GM19455 (cell line): ENCODE measurements around the gene ITSN1.
"Not testable (repeated sequence)": the region's sequence is repeated elsewhere in the genome, so short reads cannot be mapped to it uniquely, and the experiment has no call there.

ENCODE experiments used
- ATAC-seq: cut with Tn5 transposase; IDR thresholded peaks from one replicate; pipeline ENCODE4 v1.9.1; 2021; ENCODE audit not compliant: unreplicated experiment

ITSN1 gene

DNA sequence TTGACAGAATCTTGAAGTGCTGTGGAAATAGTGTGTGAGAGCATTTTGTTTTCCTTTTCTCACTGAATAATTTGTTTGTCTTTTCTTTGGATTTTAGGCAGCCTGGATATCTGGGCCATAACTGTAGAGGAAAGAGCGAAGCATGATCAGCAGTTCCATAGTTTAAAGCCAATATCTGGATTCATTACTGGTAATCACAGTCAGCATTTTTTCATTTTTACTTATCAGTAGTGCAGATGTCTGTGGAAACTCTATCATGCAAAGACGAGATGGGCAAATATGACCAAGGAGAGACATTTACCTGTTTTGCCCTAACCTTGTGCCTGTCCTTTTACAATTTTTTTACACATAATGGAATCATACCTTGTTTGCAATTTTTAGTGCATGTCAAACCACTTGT lies 78.8 kb downstream of the ITSN1 start:
- ATAC-seq: no peak

DNA sequence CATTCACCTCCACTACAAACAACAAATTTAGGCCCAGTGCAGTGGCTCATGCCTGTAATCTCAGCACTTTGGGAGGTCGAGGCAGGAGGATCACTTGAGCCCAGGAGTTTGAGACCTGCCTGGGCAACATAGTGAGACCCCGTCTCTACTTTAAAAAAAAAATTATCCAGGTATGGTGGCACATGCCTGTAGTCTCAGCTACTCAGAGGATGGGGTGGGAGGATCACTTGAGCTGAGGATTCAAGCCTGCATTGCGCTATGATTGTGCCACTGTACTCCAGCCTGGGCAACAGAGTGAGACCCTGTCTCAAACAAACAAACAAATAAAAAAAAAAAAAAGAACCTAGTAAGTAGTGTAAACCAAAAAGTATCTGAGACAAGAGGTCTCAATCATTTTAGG lies 86.8 kb downstream of the ITSN1 start:
- not testable (repeated sequence) for ATAC-seq

DNA sequence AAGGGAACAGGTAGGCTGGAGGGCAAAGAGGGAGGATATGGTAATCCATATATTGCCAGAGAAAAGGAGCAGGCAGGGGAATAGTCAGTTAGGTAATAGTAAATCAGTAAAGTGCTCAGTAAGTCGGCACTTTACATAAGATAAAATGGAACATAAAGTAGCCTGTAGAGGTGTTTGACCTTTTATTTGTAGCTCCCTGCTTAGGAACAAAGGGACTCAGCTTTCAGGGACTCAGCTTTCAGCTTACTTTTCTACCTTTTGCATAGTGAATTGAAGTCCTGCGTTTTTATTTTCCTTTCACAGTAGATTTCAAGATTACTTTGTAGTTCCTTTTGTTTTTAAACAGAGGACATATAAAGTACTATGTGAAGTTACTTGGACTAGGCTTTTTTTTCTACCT lies 87.3 kb downstream of the ITSN1 start:
- no peak for ATAC-seq

DNA sequence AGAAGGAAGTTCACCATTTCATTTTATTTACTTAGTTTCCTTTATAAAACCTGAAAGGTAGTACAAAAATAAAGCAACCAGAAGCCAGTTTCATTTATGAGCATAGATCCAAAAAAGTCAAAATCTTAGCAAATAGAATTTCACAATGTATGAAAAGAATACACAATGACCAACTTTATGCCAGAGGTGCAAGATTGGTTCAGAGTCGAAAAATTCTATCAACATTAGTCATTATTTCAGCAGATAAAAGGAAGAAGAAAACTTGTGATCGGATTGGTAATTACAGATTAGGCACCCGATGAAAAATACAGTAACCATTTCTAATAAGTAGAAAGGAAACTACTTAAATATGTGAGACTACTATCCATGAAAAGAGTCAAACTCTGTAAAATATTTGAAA lies 89.1 kb downstream of the ITSN1 start:
- ATAC-seq: no peak

DNA sequence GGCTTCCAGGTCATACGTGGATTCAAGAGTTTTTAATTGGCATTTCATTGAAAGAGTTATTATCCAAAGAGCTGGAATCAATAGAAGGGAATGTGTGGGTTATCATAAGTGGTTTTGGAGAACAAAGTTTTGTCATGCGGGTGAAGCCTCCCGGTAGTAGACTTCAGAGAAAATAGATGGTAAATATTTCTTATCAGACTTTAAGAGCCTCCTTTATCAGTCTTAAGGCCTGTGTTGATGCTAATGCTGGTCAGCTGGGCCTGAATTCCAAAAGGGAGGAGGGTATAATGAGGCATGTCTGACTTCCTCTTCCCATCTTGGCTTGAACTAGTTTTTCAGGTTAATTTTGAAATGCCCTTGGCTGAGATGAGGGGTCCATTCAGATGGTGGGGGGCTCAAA lies 89.7 kb downstream of the ITSN1 start:
- ATAC-seq: no peak

DNA sequence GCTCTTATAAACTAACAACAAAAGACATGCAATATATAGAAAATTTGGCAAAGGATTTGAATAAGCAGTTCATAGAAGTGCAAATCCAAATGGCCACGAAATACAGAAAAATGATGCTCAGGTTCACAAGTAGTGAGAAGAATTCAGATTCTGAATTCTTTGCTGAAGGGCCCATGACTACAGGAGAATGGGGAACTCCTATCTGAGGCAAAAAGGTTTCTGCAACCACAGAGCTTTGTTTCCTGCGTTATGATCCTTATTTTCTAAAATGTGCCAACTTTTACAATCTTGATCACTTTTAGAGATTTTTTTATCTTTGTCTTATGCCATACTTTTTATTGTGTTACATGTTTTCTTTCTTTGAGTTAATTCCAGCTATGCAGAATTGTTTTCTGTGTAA lies 91.3 kb downstream of the ITSN1 start:
- no peak for ATAC-seq

DNA sequence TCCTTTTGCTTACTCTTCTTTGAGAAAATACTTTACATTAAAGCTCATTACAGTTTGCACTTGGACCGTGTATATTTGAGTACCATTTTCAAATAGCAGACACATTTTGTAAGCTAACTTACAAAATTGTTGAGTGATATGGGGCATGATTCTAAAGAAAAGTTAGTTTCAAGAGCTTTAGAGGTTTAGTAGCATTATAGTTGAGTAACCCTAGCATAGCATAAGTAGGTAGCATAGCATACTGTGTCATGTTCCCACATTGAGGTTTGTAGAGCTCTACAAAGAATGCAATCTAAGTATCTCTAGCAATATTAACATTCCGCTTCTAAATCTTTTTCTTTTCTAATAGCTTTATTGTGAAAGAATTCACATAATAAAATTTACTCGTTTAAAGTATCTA lies 92.0 kb downstream of the ITSN1 start:
- no peak for ATAC-seq

DNA sequence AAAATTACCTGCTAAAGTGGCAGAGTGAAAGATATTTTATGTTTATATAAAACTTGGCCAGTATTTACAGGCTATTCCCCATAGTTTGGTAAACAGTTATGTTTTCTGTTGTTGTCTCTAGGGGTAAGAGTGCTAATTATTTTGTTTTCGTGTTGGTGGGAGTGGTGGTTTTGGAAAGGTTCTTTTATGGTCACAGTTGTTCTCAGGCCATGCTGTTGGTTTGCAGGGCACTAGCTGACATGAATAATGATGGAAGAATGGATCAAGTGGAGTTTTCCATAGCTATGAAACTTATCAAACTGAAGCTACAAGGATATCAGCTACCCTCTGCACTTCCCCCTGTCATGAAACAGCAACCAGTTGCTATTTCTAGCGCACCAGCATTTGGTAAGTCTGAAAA lies 92.5 kb downstream of the ITSN1 start:
- ATAC-seq: no peak

DNA sequence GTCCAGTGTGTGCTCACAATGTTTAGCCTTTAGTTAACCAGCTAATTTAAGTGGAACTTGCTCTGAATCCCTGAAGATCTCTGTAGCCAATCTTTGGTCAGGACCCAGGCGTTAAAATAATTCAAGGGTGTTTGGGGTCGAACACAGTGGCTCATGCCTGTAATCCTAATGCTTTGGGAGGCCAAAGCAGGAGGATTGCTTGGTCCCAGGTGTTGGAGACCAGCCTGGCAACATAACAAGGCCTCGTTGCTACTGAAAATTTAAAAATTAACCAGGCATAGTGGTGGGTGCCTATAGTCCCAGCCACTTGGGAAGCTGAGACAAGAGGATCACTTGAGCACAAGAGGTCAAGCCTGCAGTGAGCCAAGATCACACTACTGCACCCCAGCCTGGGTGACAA lies 94.3 kb downstream of the ITSN1 start:
- no peak for ATAC-seq

DNA sequence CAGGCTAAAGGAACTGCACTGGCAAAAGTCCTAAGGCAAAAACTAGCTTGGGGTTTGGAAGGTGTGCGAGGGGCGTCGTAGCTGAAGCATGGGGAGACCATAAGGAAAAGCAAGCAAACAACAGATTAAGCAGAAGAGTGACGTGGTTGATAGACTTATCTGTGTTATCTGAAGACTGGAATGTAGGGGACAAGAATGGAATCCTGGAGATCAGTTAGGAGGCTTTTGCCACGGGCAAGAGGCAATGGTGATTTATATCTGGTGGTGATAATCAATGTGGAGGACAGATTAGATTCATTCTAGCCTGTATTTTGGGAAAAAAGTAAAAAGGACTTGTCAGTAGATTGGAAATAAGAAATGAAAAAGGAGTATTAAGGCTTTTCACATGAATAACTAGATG lies 97.4 kb downstream of the ITSN1 start:
- no peak for ATAC-seq

DNA sequence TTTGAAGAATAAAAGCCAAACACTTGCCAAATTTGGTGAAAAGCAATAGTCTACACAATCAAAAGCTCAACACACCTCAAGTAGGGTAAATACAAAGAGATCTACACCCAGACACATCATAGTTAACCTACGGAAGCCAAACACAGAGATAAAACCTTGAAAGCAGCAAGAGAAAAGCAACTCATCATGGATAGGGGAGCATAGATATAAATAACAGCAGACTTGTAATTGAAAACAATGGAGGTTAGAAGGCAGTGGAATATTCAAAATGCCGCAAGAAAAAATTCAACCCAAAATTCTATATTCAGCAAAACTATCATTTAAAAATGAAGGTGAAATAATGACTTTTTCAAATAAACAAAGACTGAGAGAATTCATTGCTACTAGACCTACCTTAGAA lies 105.1 kb downstream of the ITSN1 start:
- no peak for ATAC-seq

DNA sequence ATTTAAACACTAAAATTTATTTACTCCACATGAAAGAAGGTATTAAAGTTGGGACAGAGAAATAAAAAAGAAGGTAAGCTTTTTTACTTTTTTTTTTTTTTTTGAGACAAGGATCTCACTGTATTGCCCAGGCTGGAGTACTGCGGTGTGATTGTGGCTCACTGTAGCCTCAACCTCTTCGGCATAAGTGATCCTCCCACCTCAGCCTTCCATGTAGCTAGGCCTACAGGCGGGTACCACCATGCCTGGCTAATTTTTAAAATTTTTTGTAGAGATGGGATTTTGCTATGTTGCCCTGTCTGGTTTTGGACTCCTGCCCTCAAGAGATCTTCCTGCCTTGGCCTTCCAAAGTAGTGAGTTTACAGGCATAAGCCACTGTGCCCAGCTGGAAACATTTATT lies 106.6 kb downstream of the ITSN1 start:
- no peak for ATAC-seq

DNA sequence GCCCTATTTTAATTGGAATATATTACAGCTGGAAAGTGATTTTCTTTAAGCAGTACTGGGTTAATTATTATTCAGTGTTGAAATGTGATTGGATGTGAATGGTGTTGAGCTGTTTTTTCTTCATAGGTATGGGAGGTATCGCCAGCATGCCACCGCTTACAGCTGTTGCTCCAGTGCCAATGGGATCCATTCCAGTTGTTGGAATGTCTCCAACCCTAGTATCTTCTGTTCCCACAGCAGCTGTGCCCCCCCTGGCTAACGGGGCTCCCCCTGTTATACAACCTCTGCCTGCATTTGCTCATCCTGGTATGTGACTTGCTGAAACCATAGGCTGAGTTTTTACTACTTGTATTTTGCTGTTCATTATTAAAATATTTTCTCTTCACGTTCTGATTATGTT lies 107.7 kb downstream of the ITSN1 start:
- ATAC-seq: no peak

DNA sequence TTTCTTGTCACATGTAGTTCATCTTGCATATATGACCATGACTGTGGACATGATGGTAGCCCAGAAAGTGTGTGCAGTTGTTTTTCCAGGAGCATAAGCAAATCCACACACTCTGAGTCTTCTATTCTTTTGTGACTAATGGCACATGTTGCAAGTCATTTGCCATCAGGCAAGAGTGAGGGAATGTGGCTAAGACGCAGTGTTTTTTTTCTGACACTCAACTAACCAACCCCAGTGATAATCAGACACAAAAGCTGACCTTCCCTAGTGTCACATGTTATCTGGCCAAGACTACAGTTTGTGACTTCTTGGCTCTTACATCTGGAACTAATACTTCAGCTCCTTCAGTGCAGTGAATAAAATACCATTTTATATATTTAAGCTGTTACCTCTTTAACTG lies 108.8 kb downstream of the ITSN1 start:
- no peak for ATAC-seq

DNA sequence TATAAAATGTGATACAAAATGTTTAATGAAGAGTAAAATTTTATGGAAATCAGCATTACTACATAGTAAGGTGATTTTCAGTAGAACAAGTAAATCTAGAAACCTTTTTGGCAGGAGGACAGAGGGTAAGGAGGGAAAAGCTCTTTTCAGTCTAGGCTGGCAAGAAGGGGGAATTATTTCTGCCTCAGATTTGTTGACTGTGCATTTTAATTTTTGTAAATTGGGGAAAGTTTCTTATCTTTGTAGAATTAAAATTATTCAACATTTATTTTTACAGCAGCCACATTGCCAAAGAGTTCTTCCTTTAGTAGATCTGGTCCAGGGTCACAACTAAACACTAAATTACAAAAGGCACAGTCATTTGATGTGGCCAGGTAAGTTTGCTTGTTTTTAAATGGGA lies 109.2 kb downstream of the ITSN1 start:
- no peak for ATAC-seq

DNA sequence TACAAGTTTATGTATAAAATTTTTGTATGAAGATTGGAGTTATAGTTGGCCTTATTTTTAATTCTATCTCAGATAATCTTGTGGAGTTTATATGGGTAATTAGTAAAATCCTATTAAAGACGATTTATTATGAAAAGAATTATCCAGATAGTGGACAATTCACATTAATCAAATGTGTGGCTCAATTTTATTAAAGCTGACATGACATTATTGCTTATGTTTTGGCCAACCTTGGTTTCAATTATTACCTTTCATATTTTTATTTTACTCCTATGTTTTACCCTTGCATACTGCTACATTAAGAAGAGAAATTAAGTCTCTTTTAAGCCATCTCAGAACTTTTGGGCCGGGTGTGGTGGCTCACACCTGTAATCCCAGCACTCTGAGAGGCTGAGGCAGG lies 110.0 kb downstream of the ITSN1 start:
- ATAC-seq: no peak

DNA sequence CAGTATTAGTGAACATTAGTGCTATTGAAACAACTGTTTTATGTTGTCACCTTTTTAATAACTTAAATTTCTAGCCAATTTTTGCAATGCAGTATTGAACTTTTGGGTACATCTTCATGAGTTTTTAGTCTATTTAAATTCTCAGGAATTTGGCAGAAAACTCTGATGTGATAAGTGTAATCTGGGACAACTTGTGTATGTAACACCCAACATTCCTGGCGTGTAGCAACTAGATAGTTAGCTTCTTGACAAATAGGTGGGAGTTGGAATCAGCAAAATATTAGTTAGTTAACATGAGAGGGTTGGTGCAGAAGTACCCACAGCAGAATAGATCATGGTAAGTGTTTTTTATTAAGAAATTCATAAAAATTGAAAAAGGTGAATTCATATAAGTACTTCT lies 111.6 kb downstream of the ITSN1 start:
- ATAC-seq: no peak

DNA sequence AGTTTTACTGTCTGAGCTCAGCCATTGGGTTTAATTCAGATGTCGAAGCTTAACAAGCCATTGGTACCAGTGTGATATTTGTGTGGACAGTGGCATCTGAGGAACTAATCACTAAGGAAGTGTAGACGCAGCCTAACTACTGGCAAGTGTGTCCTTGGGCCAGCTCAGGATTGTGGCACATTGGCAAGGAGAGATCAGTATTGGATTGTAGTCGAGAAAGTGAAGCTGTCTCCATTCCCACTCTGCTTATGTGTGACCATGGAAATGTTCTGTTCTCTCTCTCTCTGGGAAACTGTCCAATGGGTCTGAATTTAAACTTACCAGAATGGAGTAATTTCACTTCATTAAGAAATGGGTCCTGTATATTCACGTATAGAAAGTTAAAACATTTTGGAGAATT lies 112.2 kb downstream of the ITSN1 start:
- no peak for ATAC-seq

DNA sequence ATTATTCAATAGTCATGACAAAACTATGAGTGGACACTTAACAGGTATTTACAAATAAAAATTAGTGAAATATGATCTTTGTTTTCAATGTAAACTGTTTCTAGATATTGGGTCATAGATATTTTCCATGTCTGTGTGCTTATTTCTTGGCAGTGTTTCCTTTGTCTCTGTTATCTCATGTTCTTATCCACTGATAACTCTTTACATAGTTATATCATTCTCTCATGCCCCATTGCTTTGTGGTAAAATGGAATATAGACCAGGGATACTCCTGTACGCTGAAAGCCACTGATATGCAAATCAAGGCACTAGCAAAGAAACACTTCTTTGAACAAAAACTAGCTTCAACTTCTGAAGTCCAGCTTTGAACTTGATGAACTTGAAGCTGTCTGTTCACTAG lies 113.1 kb downstream of the ITSN1 start:
- ATAC-seq: no peak

DNA sequence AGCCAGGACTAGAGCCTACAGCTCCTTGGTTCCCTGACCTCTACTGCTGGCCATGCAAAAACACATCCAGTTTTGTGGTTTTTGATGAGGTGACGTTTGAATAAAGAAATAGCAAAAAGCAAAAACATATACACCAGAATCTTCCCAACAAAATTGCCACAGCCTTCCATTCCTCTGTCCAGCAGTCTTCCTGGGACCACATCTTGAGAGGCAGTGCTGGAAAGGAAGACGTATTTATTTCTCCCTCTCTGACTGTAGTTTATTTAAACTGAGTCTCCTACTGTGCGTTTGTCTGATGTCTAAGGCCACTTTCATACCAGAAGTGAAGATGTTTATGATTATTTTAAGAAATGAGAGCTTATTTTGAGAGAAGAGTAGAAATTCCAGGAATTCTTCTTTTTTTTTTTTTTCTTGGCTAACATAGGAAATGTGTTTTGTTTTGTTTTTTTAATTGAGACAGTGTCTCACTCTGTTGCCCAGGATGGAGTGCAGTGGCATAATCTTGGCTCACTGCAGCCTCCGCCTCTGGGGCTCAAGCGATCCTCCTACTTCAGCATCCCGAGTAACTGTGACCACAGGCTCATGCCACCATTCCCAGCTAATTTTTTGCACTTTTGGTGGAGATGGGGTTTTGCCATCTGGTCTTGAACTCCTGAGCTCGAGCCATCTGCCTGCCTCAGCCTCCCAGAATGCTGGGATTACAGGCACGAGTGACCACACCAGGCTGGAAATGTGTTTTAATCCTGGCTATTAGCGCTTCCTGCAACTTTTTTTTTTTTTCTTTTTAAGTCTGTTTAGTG lies 118.5 kb downstream of the ITSN1 start:
- ATAC-seq: no peak

DNA sequence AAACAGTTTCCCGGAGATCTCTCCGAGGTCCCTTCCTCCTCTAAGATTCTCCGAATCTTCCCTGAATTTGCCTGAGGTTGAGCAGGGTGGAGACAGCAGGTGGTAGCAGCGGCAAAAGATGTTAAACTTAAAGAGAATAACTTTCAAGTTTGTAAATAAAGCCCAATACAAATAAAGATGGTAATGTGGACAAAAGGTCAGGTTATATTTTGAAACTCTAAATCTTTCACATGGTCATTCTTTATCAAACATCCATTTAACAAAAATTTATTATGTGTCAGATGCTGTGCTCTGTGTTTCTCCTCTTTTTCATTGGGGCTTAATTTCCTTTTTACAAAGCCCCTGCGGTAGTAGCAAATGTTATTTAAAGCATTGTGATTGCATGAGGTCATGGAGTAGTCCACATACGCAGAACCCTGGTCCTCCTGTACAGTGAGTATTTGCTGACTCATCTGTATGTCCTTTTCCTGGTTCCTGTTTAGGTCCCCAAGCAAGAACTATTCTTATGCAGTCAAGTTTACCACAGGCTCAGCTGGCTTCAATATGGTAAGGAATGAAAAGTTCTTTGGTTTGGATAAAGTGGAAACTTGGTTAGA lies 119.2 kb downstream of the ITSN1 start:
- ATAC-seq: no peak

DNA sequence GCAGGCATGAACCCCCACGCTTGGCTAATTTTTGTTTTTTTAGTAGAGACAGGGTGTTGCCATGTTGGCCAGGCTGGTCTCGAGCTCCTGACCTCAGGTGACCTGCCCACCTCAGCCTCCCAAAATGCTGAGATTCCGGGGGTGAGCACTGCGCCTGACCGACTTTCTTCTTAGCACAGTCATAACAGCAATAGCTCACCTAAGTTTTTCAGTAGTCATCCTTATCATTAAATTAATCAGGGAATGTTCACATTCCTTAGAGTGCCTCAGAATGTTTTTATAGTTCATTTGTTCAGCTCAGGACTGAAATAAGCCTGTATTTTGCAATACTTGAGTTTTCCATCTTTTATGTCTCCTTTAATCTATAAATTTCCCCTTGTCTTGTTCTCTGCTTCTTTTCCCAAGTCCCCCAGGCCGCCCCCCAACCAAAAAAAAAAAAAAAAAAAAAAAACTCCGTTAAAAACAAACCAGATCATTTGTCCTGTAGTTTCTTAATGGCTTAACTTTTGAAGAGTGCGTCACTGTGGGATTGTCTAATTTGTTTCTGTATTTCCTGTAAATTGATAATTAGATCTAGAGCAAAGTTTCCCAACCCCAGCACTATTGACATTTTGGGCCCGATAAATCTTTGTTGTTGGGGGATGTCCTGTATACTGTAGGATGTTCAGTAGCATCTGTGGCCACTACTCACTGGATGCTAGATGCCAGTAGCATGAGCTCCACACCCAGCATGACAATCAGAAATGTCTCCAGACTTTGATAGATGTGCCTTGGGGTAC lies 120.7 kb downstream of the ITSN1 start:
- no peak for ATAC-seq
